Thyroid gland (tissue), 4 donors: ENCODE data around the gene ZFHX3.

Source experiments
- CTCF ChIP-seq, 6 experiments: fragments of 200-600 bp in 3 of 6; fragments of 450-650 bp in 3 of 6; sonication (generic) in 3 of 6; IDR thresholded peaks; one replicate each; pipeline ENCODE4 v1.5.1; 2016 to 2019; ENCODE audit warnings: antibody characterized with exemption in 6 of 6, mild to moderate bottlenecking in 2 of 6, inconsistent platforms in 1 of 6, moderate library complexity in 1 of 6
- POLR2A ChIP-seq, 2 donors: fragments of 450-650 bp; IDR thresholded peaks; one replicate each; pipeline ENCODE4 v1.6.1; 2017; ENCODE audit warnings: antibody characterized with exemption in 2 of 2, mild to moderate bottlenecking in 2 of 2, moderate library complexity in 1 of 2

- TF ChIP-seq POLR2A (IDR thresholded peaks at IDR 0.05): no peak
- TF ChIP-seq CTCF (IDR thresholded peaks at IDR 0.05): no peak
Observed at GRCh38 chr16:72940886-72941285, 107.0 kb downstream of the ZFHX3 start.
